IMR-90 (cell line): ENCODE measurements around the gene SORCS1. TPM values are rescaled to one million over a fixed set of nuclear protein-coding genes. Genes with fewer than 3 reads are reported as not detected.

ENCODE experiments used
- ATAC-seq: fragments of 200-7000 bp; cut with Tn5 transposase; 2 replicates; pipeline ENCODE4 v1.9.1; 2020; ENCODE audit warnings: low read depth, mild to moderate bottlenecking, moderate library complexity
- BruUV-seq: library from RNA; stranded (reverse); fragments of 400-500 nt; replicated peaks from 2 replicates; lab custom pipeline; 2021; lab: Mats Ljungman, UMichigan
- CTCF ChIA-PET: fragments of 300-600 bp; formaldehyde crosslinking; extraction: SDS; loops from one replicate; lab custom pipeline; 2021; ENCODE audit warnings: antibody characterized with exemption; lab: Yijun Ruan, JAX
- POLR2A ChIA-PET: fragments of 300-600 bp; sonication (Branson Sonifier 250); formaldehyde crosslinking; loops from one replicate; lab custom pipeline; 2022; ENCODE audit warnings: antibody characterized with exemption; ENCODE audit not compliant: unreplicated experiment; lab: Charles Lee
- DNase-seq: peaks from one replicate; pipeline ENCODE4 v3.0.0; 2013
- H2AFZ ChIP-seq: replicated peaks from 2 replicates; pipeline ENCODE3; 2013; ENCODE audit warnings: low read length, mild to moderate bottlenecking; ENCODE audit not compliant: poor library complexity
- H2AK5ac ChIP-seq: 2 replicates; pipeline ENCODE4 v1.6.1; 2013; ENCODE audit warnings: low read depth, low read length, inconsistent platforms
- H2AK9ac ChIP-seq: replicated peaks from 2 replicates; pipeline ENCODE3; 2013; ENCODE audit warnings: mild to moderate bottlenecking, low read depth, low read length, moderate library complexity; ENCODE audit not compliant: poor library complexity
- H2BK120ac ChIP-seq: 2 replicates; pipeline ENCODE4 v1.6.1; 2013; ENCODE audit warnings: low read depth, low read length, inconsistent platforms
- H2BK15ac ChIP-seq: 3 replicates; pipeline ENCODE4 v1.6.1; 2013; ENCODE audit warnings: low read depth, low read length, inconsistent platforms
- H2BK20ac ChIP-seq: 2 replicates; pipeline ENCODE4 v1.6.1; 2013; ENCODE audit warnings: low read depth, mild to moderate bottlenecking, inconsistent platforms, low read length, moderate library complexity
- H2BK5ac ChIP-seq: 2 replicates; pipeline ENCODE4 v1.6.1; 2013; ENCODE audit warnings: mild to moderate bottlenecking, low read depth, low read length, inconsistent platforms; ENCODE audit not compliant: poor library complexity, severe bottlenecking
- H3K14ac ChIP-seq: replicated peaks from 2 replicates; pipeline ENCODE4 v1.6.1; 2013; ENCODE audit warnings: low read depth, low read length, inconsistent platforms
- H3K18ac ChIP-seq: 2 replicates; pipeline ENCODE4 v1.6.1; 2013; ENCODE audit warnings: low read depth, low read length, control low read depth
- H3K23ac ChIP-seq: 2 replicates; pipeline ENCODE4 v1.6.1; 2013; ENCODE audit warnings: low read depth, low read length, inconsistent platforms
- H3K27ac ChIP-seq: 2 replicates; pipeline ENCODE4 v1.5.1; 2013; ENCODE audit warnings: mild to moderate bottlenecking, control low read depth, low read length; ENCODE audit not compliant: insufficient read depth
- H3K27me3 ChIP-seq: 2 replicates; pipeline ENCODE4 v1.6.1; 2013; ENCODE audit warnings: low read length; ENCODE audit not compliant: control insufficient read depth, insufficient read depth
- H3K36me3 ChIP-seq: 2 replicates; pipeline ENCODE4 v1.6.1; 2013; ENCODE audit warnings: low read length, mixed read lengths; ENCODE audit not compliant: control insufficient read depth, insufficient read depth
- H3K4ac ChIP-seq: 2 replicates; pipeline ENCODE4 v1.6.1; 2013; ENCODE audit warnings: low read depth, low read length, inconsistent platforms
- H3K4me1 ChIP-seq: 2 replicates; pipeline ENCODE4 v1.6.1; 2013; ENCODE audit warnings: low read length, mixed read lengths; ENCODE audit not compliant: control insufficient read depth, insufficient read depth
- H3K4me2 ChIP-seq: 2 replicates; pipeline ENCODE4 v1.6.1; 2013; ENCODE audit warnings: low read depth, mild to moderate bottlenecking, control low read depth, low read length, moderate library complexity
- H3K4me3 ChIP-seq: 2 replicates; pipeline ENCODE4 v1.5.1; 2013; ENCODE audit warnings: low read depth, mild to moderate bottlenecking, control low read depth, low read length, moderate library complexity; ENCODE audit not compliant: insufficient read depth
- H3K56ac ChIP-seq: 2 replicates; pipeline ENCODE4 v1.6.1; 2013; ENCODE audit warnings: low read length, inconsistent platforms; ENCODE audit not compliant: insufficient read depth; ENCODE audit errors: extremely low read depth
- H3K79me1 ChIP-seq, 2 experiments: 2 replicates each; pipeline ENCODE4 v1.6.1; 2013; ENCODE audit warnings: low read length in 2 of 2, inconsistent platforms in 1 of 2, low read depth in 1 of 2
- H3K9ac ChIP-seq: 2 replicates; pipeline ENCODE4 v1.6.1; 2013; ENCODE audit warnings: low read depth, low read length, control low read depth
- H3K9me1 ChIP-seq: 2 replicates; pipeline ENCODE4 v1.6.1; 2013; ENCODE audit warnings: low read length, inconsistent platforms; ENCODE audit not compliant: insufficient read depth
- H3K9me3 ChIP-seq: 2 replicates; pipeline ENCODE4 v1.6.1; 2013; ENCODE audit warnings: low read length; ENCODE audit not compliant: control insufficient read depth, insufficient read depth
- H4K20me1 ChIP-seq: 2 replicates; pipeline ENCODE4 v1.6.1; 2013; ENCODE audit warnings: low read length, inconsistent platforms; ENCODE audit not compliant: insufficient read depth
- H4K5ac ChIP-seq: 2 replicates; pipeline ENCODE4 v1.6.1; 2013; ENCODE audit warnings: mild to moderate bottlenecking, low read depth, low read length, control low read depth
- H4K8ac ChIP-seq, 2 experiments: 2 replicates each; pipeline ENCODE4 v1.6.1; 2013; ENCODE audit warnings: low read depth in 2 of 2, low read length in 2 of 2, control low read depth in 1 of 2, inconsistent platforms in 1 of 2
- H4K91ac ChIP-seq: 2 replicates; pipeline ENCODE4 v1.6.1; 2013; ENCODE audit warnings: low read depth, low read length, inconsistent platforms; ENCODE audit not compliant: insufficient read depth
- CEBPB ChIP-seq: IDR thresholded peaks from 2 replicates; pipeline ENCODE4 v1.6.1; 2012; ENCODE audit warnings: low read depth, low read length, improper control_type of control experiment
- MAFK ChIP-seq: IDR thresholded peaks from 2 replicates; pipeline ENCODE4 v1.6.1; 2012; ENCODE audit warnings: low read depth, low read length, improper control_type of control experiment
- MXI1 ChIP-seq: IDR thresholded peaks from 2 replicates; pipeline ENCODE4 v1.6.1; 2012; ENCODE audit warnings: low read depth, mild to moderate bottlenecking, low read length, moderate library complexity, borderline replicate concordance
- POLR2A ChIP-seq: IDR thresholded peaks from 2 replicates; pipeline ENCODE4 v1.6.1; 2012; ENCODE audit warnings: mild to moderate bottlenecking, low read depth, low read length
- RAD21 ChIP-seq: IDR thresholded peaks from 2 replicates; pipeline ENCODE4 v1.6.1; 2012; ENCODE audit warnings: low read length, improper control_type of control experiment
- RFX5 ChIP-seq: IDR thresholded peaks from 2 replicates; pipeline ENCODE4 v1.8.0; 2012; ENCODE audit warnings: low read depth, mild to moderate bottlenecking, low read length, moderate library complexity
- WGBS, 2 experiments: methylation state at CpG; one replicate each; pipeline versions ENCODE4 v1.1.5 to v1.1.7; 2013; ENCODE audit warnings: missing lambda C conversion rate in 2 of 2; ENCODE audit not compliant: insufficient read length in 1 of 2; ENCODE audit errors: extremely low coverage in 2 of 2; 5-methylcytosine and 5-hydroxymethylcytosine counted together
- dilution Hi-C: fragments of 300-500 bp; cut with HindIII; formaldehyde crosslinking; loops from one replicate; pipeline ENCODE4 v1.14.3; 2018; ENCODE audit warnings: low sequenced_read_pairs; ENCODE audit not compliant: unreplicated experiment
- in situ Hi-C: fragments of 300-500 bp; cut with MboI; formaldehyde crosslinking; loops from 3 replicates; pipeline ENCODE4 v1.14.3; 2019; ENCODE audit warnings: low sequenced_read_pairs, inconsistent platforms, mixed read lengths
- intact Hi-C: fragments of 100-400 bp; cut with micrococcal nuclease; formaldehyde crosslinking; loops from 2 replicates; pipeline ENCODE4 v1.10.0; 2022
- polyA plus RNA-seq, 3 experiments: library from polyadenylated mRNA; depleted of rRNA; stranded (reverse); fragments of >200 nt; gene quantifications; 2 replicates each; pipeline ENCODE4 v1.2.3, GENCODE V29; 2012; ENCODE audit warnings: low replicate concordance in 1 of 3
- total RNA-seq: library from RNA; depleted of rRNA; stranded (reverse); fragments of >200 nt; gene quantifications from 2 replicates; pipeline ENCODE4 v1.2.3, GENCODE V29; 2012
- TF ChIP-seq, protein P1 (sequence below): conservative IDR thresholded peaks from 2 replicates; pipeline ENCODE4 v1.5.1; 2012; ENCODE audit warnings: mild to moderate bottlenecking, low read depth, low read length, improper control_type of control experiment

Gene SORCS1
- total and polyA plus RNA-seq, 2 of the 4 experiments (the other 2 are of a cell fraction) = under 0.01 TPM; not detected in 1

- no peaks in the 10 kb centered on the region for H3K36me3 ChIP-seq
- DNase-seq (no peak), ATAC-seq (no peak)
- H3K9me3 ChIP-seq = peaks cover 14% of the 10 kb centered on the region
- intact Hi-C loops = no loop called here
- H2AK5ac ChIP-seq = no peak overlapping the region
- BruUV-seq = no TSS peak
- H3K4me1 ChIP-seq = no peaks in the 10 kb centered on the region
- no peak overlapping the region for H3K56ac ChIP-seq
- TF ChIP-seq CEBPB (no peak), POLR2A (no peak), RFX5 (no peak), RAD21 (no peak), MAFK (no peak), MXI1 (no peak)
- TF ChIP-seq, protein P1, sequence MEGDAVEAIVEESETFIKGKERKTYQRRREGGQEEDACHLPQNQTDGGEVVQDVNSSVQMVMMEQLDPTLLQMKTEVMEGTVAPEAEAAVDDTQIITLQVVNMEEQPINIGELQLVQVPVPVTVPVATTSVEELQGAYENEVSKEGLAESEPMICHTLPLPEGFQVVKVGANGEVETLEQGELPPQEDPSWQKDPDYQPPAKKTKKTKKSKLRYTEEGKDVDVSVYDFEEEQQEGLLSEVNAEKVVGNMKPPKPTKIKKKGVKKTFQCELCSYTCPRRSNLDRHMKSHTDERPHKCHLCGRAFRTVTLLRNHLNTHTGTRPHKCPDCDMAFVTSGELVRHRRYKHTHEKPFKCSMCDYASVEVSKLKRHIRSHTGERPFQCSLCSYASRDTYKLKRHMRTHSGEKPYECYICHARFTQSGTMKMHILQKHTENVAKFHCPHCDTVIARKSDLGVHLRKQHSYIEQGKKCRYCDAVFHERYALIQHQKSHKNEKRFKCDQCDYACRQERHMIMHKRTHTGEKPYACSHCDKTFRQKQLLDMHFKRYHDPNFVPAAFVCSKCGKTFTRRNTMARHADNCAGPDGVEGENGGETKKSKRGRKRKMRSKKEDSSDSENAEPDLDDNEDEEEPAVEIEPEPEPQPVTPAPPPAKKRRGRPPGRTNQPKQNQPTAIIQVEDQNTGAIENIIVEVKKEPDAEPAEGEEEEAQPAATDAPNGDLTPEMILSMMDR = no peak
- no peaks in the 10 kb centered on the region for H3K9me1 ChIP-seq
- H4K91ac ChIP-seq = no peak overlapping the region
- no peak overlapping the region for H4K8ac ChIP-seq
- H3K23ac ChIP-seq = no peak overlapping the region
- no peaks in the 10 kb centered on the region for H3K27me3 ChIP-seq
- ChIA-PET POLR2A (no interaction called here), CTCF (no interaction called here)
- in situ Hi-C loops = no loop called here
- H2BK120ac ChIP-seq = no peak overlapping the region
- no peak overlapping the region for H2BK5ac ChIP-seq
- H3K4me3 ChIP-seq = no peak overlapping the region
- no peak overlapping the region for H3K4me2 ChIP-seq
- no peak overlapping the region for H2BK15ac ChIP-seq
- no CpG with 5 or more reads among the region's 6 CpGs for WGBS, 2 experiments
- no peaks in the 10 kb centered on the region for H4K20me1 ChIP-seq
- no peak overlapping the region for H2AFZ ChIP-seq
- no peak overlapping the region for H2AK9ac ChIP-seq
- no peak overlapping the region for H3K14ac ChIP-seq
- H4K5ac ChIP-seq = no peak overlapping the region
- H3K18ac ChIP-seq = no peak overlapping the region
- dilution Hi-C loops = no loop called here
- H3K27ac ChIP-seq = no peak overlapping the region
- H3K4ac ChIP-seq = no peak overlapping the region
- no peaks in the 10 kb centered on the region for H3K79me1 ChIP-seq
- H3K9ac ChIP-seq = no peak overlapping the region
- H2BK20ac ChIP-seq = no peak overlapping the region
Observed at GRCh38 chr10:107094824-107095522, 69.5 kb downstream of the SORCS1 start.
